Tongue (tissue), 2 donors: ENCODE measurements around the gene TFRC. TPM values are rescaled to one million over a fixed set of nuclear protein-coding genes. Genes with fewer than 3 reads are reported as not detected.
A peak's percentile ranks its signal among the peaks of the same experiment; 100 is the strongest.
"Not testable (repeated sequence)": the region's sequence is repeated elsewhere in the genome, so short reads cannot be mapped to it uniquely, and the experiment has no call there.

Experiments
- DNase-seq: peaks from one replicate; pipeline ENCODE4 v3.0.0-alpha.2; 2015
- total RNA-seq: library from RNA; depleted of rRNA; stranded (reverse); fragments of >200 nt; gene quantifications from one replicate; pipeline ENCODE4 v1.2.3, GENCODE V29; 2014

TFRC gene
- 110 TPM for total RNA-seq

DNA sequence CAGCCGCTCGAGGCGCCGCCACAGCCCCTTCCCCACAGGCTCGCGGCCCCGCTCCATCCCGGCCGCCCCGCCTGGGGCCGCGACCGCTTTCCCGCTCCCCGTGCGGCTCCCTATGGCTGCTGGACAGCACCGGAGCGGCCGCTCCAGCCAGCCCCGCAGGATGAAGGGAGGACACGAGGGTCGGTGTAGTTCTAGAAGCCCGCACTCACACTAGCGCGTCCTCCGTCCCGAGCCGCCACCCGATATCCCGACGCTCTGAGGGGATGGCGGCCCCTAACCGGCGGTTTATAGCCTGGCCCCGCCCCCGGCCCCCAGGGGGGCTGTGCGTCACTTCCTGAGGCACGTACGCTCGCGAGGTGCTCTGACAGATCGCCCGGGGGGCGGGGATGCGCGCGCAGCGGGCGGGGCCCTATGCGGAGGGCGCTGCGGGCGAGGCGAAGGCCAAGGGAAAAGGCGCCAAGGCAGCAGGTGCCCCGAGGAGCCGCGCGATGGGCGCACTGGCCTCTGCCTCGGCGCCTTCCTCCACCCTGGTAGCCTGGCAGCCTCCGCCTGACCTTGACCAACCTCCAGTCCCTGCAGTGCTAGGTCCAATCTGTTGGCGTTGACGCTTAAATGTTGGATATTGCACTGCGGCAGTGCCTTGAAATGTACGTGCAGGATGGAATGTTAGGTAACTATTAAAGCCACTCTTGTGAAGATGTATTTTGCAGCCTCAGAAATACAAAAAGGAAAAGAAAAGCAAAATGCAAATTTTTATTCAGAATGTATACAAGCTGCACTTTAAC is at the start of gene TFRC:
Gene TFRC, minus strand, starts transcription at position 257 of the 785 bp plus-strand sequence. CDS start 4,991 bp downstream, outside the sequence.
- peak; percentile 98 for DNase-seq

DNA sequence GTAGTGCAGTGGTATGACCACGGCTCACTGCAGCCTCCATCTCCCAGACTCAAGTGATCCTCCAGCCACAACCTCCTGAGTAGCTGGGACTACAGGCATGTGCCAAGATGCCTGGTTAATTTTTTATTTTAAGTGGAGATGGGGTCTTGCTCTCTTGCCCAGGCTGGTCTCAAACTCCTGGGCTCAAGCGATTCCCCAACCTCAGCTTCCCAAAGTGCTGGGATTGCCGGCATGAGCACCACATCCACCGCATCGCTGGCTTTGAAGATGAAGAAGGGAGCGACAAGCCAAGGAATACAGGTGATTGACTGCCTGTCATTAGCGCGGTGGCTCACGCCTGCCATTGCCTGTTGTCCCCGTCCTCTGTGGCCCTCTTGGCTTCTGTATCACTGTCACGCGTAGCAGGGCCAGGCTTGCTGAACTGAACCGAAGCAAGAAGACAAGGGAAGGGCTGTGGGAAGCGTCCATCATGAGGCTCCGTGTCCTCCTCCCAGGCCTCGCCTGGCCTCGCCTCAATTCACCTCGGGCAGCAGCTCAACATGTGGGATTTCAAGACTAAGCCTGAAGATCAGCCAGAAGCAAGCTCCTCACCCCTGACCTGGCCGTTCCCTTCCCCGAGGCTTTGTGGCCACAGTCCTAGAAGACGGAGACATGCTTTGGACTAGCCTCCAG is 46.4 kb upstream of the TFRC start:
- no peak for DNase-seq

DNA sequence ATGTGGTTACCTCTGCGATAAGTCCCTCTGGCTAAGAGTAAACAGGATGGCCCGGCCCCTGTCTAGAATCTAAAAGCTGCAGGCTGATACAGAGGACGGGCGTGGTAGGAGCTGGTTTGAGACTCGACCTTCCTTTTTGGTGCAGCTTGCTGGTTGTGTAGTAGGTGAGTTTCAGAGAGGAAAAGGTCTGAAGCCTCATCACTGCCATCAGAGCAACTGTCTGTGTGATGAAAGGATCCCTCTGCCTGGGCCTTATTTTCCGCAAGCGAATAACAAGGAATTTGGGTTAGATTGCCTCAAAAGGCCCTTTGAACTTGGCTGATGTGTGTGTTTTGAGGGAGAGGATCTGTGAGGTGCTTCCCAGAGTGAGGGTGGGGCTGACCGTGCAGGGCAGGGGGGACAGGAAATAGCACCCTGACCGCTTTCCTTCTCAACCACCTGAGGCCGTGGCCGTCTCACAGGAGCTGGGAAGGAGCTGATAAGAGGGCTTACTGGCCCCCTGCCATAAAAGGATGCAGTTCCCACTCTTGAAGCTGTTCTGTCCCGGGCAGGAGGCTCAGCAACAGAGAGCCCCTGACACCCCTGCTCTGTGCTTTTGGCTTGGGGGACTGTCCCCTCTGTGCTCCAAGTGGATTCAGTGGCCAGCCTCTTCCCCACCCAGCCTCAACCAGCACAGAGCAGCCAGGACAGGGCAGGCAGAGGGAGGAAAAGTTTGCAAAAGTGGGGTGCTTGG is 45.6 kb upstream of the TFRC start:
- no peak for DNase-seq

DNA sequence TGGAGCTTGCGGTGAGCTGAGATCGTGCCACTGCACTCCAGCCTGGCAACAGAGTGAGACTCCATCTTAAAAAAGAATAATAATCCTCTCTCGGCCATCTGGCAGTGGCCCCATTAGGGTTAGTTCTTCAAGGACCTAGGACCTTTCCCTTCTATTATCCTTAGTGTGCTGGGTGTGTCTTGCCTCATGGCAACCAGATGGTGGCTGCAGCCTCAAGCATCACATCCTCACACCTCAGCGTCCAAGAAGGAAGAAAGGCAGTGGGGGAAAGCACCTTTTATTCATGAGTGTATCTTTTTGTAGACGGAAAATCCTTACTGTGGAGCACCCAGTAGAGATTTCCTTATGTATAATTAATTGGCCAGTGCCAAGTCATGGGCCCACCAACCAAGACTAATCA is 42.7 kb upstream of the TFRC start:
- no peak for DNase-seq

DNA sequence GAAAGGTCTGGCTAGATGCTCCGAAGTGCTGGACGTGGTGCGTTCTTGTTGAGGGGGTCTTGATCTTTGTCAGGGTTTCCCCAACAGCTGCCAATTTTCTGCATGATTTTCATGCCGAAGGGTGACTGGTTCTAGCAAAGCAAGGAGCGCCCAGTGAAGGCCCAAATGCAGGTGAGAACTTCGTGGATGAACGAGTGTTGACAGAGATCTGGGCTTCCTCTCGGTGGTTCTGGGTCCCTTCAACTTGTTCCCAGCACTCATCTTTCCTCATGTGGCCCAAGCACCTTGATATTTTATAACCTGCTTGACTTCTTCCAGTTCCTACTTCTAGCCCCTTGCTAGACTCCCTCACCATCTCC is 40.8 kb upstream of the TFRC start:
- DNase-seq = no peak

DNA sequence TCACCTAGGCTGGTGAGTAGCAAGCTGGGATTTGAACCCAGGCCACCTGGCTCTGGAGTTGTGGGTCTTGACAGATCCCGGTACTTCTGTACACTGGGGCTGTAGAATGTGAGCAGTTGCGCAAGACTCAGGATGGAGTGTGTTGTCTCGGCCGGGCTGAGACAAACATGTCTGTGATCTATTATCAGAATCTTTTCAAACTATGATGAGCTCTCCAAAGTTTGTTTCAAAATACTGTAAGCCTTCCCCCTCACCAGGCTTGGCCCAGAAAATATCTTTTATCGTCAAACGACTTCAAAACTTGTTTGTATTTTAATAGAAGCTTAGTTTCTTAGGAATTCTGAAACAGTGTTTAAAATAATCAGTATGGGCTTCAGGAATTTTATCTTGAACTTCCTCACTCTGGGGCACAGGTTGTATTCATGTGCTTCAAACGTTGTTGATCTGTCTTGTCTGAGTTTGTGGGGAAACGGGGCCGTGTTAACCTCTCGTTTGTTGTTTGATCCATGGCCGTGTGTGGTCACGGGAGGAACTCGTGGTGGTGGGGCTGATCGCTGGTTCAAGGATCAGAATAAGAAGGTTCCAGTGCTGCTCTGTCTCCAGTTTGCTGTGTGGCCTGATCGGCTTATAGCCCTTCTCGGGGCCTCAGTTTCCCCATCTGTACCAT is 40.3 kb upstream of the TFRC start:
- DNase-seq = no peak

DNA sequence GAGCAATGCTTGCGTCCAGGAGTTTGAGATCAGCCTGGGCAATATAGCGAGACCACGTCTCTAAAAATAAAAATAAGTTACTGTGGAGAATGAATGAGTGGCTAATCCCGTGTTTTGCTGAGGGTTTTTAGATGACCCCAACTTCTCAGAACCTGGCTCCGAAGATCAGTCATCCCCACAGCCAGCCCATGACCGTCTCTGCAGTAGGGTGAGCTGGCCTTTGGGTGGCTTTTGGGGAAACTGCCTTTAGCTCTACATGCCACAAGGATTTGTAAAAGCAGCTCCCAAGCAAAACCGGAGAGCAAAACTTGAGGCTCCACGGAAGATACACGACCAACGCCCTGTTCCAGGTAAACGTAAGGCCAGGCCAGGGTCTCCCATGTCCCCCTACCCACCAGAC is 39.2 kb upstream of the TFRC start:
- no peak for DNase-seq

DNA sequence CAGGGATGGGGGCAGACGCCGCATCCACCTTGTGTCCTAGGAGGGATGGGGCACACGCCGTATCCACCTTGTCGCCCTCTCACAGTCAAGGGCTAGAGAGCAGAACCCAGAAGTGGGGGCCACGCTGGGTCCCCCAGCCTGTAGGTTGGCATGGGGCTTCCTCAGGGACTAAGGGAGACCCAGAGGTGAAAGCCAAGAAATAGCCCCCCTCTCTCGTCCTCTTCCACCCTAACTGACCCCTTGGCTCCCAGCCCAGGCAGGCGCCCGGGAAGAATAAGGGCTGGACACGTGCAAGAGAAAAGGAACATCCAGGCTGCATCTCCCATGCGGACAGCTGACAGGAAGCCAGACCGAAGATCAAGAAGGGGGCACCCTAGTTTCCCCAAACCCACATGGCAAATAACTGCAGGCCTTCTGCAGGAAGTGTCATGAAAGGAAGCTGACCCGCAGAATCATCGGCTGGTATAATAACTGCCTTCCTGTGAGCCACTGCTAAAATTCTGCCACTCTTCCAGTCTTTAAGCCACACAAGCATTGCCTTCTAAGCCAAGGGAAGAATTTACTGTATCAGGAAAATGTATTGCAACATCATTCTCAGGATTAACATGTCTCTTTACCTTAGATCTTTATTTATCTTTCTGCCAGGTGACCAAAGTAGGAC is 38.5 kb upstream of the TFRC start:
- peak; percentile 38 for DNase-seq

DNA sequence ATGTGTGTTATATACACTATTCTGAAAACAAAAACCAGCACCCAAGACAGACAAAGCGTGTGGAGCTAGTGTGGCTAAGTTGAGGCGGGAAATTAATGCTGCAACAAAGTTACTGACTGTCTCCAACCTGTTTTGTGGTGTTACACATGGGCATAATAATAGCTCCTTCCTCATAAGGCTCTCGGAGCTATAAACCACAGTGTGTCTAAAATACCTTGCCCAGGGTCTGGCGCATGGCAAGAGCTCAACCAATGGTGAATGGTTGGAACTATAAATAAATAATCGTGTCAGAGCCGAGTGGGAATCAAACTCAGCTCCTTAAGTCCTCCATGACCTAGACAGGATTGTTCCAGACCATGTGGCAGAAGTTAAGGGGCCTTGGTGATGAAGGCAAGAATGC is 35.9 kb upstream of the TFRC start:
- no peak for DNase-seq

DNA sequence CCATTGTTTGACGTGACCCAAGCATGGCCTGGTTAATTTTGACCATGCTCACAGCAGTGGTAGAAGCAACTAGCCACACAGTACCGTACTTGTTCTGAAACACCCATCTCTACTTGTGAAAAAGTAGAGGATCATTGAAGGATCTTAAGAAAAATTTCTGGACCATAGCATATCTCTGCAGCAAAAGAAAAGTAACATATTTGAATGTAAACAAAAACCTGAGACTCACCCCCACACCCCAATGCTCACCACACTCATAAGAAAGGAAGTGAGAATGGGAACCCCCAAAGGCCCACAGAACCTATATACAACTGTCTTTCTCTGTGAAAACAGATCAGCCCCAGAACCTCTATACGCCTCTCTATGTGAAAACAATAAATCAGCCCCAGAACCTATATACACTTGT is 33.8 kb upstream of the TFRC start:
- no peak for DNase-seq

DNA sequence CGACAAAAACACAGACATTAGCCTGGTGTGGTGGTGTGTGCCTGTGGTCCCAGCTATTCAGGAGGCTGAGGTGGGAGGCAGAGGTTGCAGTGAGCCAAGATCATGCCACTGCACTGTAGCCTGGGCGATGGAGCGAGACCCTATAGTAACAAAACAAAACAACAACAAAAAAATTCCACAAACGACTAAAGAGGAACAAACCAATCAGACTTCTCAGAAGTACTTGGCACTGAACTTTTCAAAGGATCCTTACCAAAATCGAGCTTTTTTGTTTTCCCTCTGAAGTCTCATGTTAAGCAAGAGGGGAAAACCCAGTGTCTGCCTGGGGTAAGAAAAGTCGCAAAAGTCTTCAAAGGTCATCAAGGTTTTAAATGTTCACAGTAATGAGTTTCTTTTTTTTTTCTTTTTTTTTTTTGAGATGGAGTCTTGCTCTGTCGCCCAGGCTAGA is 30.1 kb upstream of the TFRC start:
- no peak for DNase-seq

DNA sequence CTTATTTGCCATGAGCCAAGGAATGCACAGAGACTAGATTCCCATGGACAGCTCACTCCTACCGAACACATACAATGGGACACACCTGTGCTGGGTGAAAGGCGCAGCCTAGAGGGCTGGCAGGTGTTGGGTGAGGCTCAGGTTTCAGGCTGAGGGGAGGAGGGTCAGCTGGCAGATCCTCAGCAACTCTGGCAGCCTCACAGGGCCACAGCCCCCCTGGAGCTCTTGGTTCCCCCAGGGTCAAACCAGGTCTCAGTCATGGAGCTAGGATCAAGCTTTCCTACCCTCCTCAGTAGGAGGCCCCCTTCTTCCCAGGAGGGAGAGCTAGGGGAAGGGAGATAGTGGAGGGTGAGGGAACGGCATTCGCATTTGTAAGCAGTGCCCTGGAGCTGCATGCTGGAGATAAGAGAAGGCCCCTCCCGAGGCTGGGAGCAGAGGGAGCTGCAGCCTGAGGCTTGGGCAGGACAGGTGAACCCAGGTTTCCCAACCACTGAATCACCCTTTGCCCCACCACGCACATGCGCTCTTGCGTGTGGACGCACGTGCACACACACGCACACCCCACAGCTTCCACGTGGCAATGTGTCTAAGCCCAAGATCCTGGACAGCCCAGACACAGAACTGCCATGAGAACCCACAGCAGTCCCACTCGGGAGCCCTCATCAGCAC is 26.3 kb upstream of the TFRC start:
- DNase-seq = no peak

DNA sequence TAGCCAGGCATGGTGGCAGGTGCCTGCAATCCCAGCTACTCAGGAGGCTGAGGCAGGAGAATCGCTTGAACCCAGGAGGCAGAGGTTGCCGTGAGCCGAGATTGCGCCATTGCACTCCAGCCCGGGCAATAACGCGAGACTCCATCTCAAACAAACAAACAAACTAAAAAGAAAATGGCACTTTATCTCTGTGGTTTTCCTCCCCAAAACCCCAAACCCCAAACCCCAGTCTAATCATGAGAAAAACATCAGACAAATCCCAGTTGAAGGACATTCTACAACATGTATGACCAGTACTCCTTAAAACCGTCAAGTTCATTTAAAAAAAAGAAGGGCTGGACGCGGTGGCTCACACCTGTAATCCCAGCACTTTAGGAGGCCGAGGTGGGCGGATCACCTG is 22.8 kb upstream of the TFRC start:
- not testable (repeated sequence) for DNase-seq

DNA sequence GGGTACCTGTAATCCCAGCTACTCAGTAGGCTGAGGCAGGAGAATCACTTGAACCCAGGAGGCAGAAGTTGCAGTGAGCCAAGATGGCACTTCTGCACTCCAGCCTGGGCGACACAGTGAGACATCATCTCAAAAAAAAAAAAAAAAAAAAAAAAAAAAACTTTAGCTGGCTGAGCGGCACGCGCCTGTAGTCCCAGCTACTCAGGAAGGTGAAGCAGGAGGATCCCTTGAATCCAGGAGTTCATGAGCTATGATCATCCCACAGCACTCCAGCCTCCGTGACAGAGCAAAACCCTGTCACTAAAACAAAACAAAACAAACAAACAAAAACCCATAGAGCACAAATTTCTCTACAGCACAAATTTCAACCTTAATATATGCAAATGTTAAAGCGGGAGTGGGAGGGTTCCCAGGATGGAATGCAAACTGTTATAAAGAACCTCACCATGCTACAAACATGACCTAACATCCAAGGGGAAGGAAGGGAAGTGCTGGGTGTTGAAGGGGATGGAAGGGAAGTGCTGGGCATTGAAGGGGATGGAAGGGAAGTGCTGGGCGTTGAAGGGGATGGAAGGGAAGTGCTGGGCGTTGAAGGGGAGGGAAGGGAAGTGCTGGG is 16.6 kb upstream of the TFRC start:
- DNase-seq = not testable (repeated sequence)

DNA sequence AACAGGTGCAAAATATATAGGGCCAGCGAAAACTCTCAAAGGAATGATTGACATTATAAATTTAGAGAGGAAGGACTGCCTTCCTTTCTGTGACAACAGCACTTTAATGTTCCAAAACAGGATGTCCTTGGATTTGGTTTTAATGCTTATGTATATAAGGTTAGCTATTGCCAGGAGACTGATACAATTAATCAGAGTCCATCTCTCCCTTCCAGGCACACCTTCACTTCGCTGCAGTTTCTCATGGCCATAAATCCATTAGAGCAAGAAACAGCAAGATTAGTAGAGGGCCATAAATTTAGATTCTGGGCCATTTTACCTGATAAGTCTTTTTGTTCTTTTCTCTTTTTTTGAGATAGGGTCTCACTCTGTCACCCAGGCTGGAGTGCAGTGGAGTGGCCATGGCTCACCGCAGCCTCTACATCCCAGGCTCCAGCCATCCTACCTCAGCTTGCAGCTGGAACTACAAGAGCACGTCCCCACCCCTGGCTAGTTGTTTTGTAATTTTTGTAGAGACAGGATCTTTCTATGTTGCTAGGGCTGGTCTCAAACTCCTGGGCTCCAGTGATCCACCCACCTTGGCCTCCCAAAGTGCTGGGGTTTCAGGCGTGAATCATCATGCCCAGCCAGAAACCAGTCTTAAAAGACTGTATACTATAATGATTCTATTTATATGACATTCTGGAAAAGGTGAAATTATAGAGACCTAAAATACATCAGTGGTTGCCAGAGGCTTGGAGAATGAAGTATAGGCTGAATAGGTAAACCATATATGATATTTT is 15.7 kb upstream of the TFRC start:
- no peak for DNase-seq

DNA sequence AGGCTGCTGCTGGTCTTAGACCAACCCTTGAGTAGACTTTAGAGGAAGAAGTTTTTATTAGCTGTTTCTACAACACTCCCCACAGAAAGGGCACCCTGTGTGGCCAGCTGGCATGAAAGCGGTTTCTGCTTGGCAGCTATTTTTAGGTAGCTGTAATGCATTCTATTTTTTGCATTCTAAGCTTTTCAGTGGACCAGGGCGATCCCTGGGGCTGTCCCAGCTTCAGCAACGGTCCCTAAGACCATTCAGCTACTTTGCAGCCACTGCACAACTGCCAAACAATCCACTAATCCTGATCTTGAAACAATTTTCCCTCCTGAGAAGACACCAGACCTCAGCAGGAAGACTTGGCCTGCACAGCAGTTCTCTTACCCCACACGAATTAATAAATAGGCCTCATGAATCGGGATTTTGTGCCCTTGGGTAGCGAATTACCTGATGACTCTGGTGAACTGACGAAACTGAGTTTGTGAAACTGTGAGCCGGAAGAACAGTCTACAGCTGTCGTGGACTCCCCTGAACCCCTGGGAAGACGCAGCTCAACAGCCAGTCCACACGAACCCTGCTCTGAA is 14.6 kb upstream of the TFRC start:
- DNase-seq = peak; percentile 57

DNA sequence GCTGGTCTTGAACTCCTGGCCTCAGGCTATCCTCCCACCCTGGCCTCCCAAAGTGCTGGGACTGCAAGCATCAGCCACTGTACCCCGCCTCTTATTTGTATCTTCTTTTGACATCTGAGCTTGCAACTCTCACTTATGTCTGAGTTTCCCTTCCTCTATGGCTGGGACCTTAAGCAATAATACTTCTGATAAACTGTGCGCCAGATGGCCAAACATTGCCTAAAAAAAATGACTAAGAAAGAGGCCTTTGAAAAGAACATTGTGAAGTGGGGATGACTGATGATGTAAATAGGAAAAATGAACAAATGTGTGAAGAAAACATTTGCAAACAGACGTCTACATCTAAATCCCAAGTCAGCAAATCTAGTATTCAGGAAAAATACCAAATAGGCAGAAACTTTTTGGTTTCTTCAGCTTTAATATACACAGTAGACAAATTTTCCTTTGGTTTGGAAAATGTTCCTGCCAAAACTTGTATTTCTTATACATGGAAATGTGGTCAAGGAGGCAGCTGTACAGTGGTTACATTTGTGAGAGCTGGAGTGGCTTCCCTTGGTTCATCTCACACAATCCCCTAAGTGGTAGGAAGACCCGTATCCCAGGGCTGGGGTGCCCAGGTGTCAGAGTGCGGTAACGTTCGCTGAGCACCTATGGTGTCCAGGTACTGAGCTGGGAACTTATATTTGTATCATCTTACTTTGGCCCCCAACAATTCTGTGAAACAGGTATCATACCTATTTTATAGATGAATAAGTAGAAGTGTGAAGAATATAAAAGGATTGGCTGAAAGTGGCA is 11.6 kb upstream of the TFRC start:
- DNase-seq = peak; percentile 5

DNA sequence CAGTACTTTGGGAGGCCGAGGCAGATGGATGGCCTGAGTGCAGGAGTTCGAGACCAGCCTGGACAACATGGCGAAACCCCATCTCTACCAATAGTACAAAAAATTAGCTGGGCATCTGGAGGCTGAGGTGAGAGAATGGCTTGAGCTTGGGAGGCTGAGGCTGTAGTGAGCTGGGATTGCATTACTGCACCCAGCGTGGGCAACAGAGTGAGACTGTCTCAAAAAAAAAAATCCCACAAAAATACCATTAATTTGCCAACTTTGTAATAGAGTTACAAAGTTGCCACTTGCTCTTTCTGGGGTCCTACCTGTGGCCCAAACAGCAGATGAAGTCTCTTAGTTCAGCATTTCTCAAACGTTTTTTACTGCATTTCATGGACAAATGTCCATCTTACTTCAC is 6.0 kb upstream of the TFRC start:
- DNase-seq = no peak

DNA sequence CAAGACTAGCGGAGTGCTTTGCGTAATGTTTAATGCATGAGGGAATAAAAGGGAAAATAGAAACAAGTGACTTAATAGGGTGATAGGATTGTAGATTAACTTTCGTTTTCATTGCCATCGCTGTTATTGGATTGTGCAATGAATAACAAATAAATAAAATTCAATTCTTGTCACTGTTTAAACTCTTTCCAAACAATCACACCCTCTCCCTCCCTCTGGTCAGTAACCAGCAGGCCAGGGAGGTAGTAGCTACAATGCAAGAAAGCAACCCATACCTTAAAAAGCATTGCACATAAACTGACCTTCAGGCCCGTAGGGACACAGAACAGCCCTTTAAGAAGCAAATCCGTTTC is 705 bp upstream of the TFRC start:
- no peak for DNase-seq
